RWPE1 (cell line): ENCODE measurements around the gene TUSC2.

Experiments used
- CTCF ChIA-PET: fragments of 350-600 bp; sonication (Branson Sonifier 250); formaldehyde crosslinking; extraction: SDS; loops from one replicate; lab custom pipeline; 2021; lab: Yijun Ruan, JAX
- POLR2A ChIA-PET: fragments of 400-600 bp; formaldehyde crosslinking; extraction: SDS; loops from one replicate; lab custom pipeline; 2020; ENCODE audit warnings: antibody characterized with exemption; ENCODE audit not compliant: low non-redundant PET; lab: Yijun Ruan, JAX
- DNase-seq: peaks from one replicate; pipeline ENCODE4 v3.0.0; 2012; ENCODE audit warnings: low spot score
- H3K27ac ChIP-seq: fragments of 450-650 bp; 2 replicates; pipeline ENCODE4 v1.5.1; 2017
- TF ChIP-seq, protein P1 (sequence below): fragments of 450-650 bp; conservative IDR thresholded peaks from 2 replicates; pipeline ENCODE4 v1.5.1; 2017; ENCODE audit warnings: low read depth, mild to moderate bottlenecking

TUSC2 gene

DNA sequence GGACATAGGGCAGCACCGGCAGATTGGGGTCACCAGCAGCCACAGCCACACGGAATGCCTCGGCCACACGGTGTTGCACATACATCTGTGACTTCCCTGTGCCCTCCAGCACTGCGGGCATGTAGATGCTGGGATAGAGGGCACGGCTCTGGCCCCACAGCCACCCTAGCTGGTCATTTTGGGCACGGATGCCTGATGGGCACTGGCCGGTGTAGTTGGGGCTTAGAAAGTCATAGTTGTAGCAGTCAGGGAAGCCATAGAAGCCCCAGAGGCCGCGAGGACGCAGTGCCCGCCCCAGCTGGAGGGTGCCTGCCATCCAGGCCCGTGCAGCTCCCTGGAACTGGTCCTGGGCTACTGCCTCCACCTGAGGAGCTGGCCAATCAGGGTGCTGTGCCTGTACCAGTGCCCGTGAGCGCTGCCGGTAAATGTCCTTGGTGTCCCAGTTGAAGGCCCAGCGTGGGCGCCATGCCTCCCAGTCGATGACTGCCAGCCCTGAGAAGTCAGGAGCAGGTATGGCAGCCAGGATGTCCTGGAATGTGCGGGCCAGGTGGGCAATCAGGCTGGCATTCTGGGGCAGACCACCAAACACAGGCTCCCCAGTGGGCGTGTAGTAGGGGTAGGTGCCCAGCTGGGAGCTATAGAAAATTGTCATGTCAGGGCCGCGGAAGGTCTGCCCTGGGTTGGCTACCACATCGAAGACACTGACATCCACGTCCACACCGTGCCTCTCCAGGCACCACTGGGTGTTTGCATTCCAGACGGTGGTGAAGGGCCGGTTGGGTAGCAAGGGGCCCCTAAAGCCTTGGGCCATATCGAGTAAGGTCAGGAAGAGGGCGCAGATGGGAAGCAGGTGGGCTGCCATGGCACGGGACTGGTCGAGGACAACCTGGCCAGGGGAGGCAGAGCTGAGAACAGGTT, 25.7 kb downstream of the TUSC2 start:
- peak overlapping the region; percentile 93 for H3K27ac ChIP-seq
- POLR2A ChIA-PET: no interaction called here
- DNase-seq: no peak
- TF ChIP-seq, protein P1, sequence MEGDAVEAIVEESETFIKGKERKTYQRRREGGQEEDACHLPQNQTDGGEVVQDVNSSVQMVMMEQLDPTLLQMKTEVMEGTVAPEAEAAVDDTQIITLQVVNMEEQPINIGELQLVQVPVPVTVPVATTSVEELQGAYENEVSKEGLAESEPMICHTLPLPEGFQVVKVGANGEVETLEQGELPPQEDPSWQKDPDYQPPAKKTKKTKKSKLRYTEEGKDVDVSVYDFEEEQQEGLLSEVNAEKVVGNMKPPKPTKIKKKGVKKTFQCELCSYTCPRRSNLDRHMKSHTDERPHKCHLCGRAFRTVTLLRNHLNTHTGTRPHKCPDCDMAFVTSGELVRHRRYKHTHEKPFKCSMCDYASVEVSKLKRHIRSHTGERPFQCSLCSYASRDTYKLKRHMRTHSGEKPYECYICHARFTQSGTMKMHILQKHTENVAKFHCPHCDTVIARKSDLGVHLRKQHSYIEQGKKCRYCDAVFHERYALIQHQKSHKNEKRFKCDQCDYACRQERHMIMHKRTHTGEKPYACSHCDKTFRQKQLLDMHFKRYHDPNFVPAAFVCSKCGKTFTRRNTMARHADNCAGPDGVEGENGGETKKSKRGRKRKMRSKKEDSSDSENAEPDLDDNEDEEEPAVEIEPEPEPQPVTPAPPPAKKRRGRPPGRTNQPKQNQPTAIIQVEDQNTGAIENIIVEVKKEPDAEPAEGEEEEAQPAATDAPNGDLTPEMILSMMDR: no peak
- CTCF ChIA-PET: no interaction called here

DNA sequence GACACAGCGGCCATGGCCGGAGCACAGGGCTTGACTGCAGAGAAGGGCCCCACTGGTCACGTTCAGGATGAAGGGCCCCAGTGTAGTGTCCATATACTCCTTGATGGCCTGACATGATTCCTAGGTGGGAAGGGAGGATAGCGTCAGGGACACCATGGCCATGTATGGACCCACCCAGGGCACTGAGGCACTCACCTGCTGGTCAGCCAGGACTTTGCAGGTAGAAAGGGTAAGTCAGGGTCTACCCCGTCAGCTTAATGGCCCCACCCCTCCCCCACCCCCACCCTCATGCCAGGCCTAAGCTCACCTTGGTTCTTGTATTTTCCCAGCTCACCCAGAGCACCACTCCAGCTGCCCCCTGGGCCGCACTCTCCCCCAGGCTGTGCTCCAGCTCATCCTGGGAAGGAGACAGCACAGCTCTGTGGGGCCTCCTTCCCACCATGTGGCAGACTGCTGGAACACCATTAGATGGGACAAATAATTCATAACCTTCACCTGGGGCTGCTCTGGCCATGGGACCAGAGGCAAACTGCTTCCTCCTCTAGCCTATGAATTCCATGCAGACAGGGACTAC, 27.3 kb downstream of the TUSC2 start:
- POLR2A ChIA-PET: no interaction called here
- CTCF ChIA-PET: no interaction called here
- TF ChIP-seq, protein P1: no peak
- H3K27ac ChIP-seq: peak overlapping the region; percentile 93
- no peak for DNase-seq

DNA sequence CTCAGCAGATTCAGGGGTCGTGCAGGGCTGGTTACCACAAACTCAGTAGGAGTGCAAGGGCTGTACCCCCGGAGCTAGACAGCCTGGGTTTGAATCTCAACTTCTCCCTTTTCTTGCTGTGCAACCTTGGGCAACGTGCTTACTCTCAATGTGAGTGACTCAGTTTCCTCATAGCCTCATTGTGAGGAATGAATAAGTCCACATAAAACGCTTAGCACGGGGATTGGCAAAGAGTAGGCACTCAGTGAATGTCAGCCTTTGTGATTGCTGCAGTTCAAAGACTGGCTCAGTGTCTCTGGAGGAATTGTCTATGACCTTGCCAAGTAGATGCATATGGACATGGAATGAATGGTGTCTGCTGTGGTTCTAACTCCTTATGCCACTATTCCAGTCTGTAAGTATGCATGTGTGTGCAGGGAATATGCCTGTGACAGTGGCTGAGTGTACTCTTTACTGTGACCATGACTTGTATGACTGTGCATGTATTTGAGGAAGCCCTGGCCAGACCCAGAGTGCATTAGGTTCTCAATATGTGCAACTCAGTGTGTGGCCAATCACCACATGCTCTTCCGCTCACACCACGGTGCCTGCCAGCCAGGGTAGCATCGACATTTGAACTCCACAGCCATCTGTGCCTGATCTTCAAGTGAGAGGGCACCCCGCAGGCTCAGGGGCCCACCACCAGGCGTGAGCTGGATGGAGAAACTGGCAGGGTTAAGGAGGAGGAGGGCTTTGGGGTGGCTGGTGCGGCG, 27.9 kb downstream of the TUSC2 start:
- ChIA-PET POLR2A (interaction anchor here (0.6 to 1.5 kb wide), 3 partner anchors 15 to 24 kb away, joined by 3 to 5 read pairs (median 3); no protein-coding TSS in a partner anchor), CTCF (interaction anchor here (0.6 to 0.7 kb wide), 2 partner anchors 21 to 40 kb away, joined by 3 to 4 read pairs; partner anchors contain the start of gene RASSF1)
- DNase-seq: no peak
- TF ChIP-seq, protein P1: no peak
- peak overlapping the region; percentile 93 for H3K27ac ChIP-seq

DNA sequence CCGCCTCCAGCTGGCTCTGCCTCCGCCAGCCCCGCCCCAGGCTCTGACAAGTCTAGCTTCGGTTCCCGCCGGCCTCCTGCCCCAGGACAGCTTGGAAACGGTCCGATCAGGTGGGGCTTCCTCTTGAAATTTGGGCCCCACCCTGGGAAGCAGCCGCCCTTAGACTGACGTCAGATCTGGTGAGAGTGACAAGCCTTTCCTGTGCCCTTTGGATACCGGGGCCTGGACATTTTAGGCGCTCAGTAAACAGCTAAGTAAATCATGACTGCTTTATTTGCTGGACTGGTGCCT, 28.4 kb downstream of the TUSC2 start:
- H3K27ac ChIP-seq: peak overlapping the region; percentile 93
- no peak for DNase-seq
- TF ChIP-seq, protein P1: no peak
- POLR2A ChIA-PET: interaction anchor here (0.6 to 1.5 kb wide), 3 partner anchors 16 to 24 kb away, joined by 3 to 5 read pairs (median 3); no protein-coding TSS in a partner anchor
- CTCF ChIA-PET: interaction anchor here (0.6 to 0.7 kb wide), 2 partner anchors 22 to 41 kb away, joined by 3 to 4 read pairs; partner anchors contain the start of gene RASSF1

DNA sequence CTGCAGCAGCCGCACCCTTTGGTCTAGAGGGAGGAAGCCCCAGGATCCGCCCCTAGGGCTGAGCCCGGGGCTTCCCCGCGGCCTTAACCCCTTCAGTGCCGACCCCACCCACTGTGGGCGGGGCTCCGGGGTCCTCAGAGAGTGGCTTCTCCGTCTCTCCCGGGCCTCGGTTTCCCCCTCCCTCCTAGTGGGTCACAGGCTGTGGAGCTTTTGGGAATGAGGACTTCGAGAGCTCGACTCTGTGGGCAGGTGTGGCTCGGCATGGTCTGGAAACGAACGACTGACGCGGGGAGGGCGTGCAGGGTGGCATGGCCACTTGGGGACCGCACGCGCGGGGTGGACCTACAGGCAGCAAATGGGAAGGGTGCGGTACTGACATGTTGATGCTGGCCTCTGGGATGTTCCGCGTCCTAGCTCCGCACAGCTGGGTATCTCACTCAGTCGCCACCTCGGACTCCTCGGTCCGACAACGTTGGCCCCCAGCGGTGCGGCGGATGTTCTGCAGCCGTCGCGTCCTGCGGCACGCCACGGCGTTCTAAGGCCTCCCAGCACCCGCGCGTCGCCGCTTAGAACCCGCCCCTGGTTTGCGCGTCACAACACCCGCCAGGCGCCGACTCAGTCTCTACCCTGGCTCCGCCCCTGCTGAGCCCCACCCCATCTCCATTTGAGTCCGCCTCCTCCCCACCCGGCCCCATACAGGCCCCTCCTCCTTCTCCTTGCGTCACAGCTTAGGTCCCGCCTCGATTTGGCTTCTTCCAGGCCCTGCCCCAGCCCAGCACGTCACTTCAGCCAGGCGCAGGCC, 29.0 kb downstream of the TUSC2 start, which contains the start of the genes HYAL3 and NAA80:
Gene HYAL3 (minus strand): TSS at position 570 of the 802 bp plus-strand sequence. CDS start 3,803 bp downstream, outside the sequence.
Gene NAA80 (minus strand): TSS at position 570 of the 802 bp plus-strand sequence. CDS start 1,942 bp downstream, outside the sequence.
- peak within 1 kb of the TSS; percentile 93 for H3K27ac ChIP-seq
- TF ChIP-seq, protein P1: peak; percentile 41
- ChIA-PET POLR2A (interaction anchor here (0.6 to 1.5 kb wide), 3 partner anchors 16 to 25 kb away, joined by 3 to 5 read pairs (median 3); no protein-coding TSS in a partner anchor), CTCF (interaction anchor here (0.6 to 0.7 kb wide), 4 partner anchors 22 to 132 kb away, joined by 3 to 6 read pairs (median 4); partner anchors contain the start of gene RASSF1)
- peak; percentile 98 for DNase-seq
